Muscle of leg (tissue), 11 donors: ENCODE results near the gene BCO2. TPM values are rescaled to one million over a fixed set of nuclear protein-coding genes. Genes with fewer than 3 reads are reported as not detected.

ENCODE experiments used
- DNase-seq: peaks from one replicate; pipeline ENCODE4 v3.0.0; 2013
- H3K27ac ChIP-seq: one replicate; pipeline ENCODE4 v1.5.1; 2013; ENCODE audit warnings: mild to moderate bottlenecking, low read length, control low read depth
- H3K27me3 ChIP-seq: one replicate; pipeline ENCODE4 v1.6.1; 2013; ENCODE audit warnings: low read length; ENCODE audit not compliant: control insufficient read depth, insufficient read depth
- H3K36me3 ChIP-seq: one replicate; pipeline ENCODE4 v1.6.1; 2013; ENCODE audit warnings: low read length; ENCODE audit not compliant: control insufficient read depth, insufficient read depth
- H3K4me1 ChIP-seq: one replicate; pipeline ENCODE4 v1.6.1; 2013; ENCODE audit warnings: low read length; ENCODE audit not compliant: control insufficient read depth, insufficient read depth
- H3K4me3 ChIP-seq: one replicate; pipeline ENCODE4 v1.5.1; 2013; ENCODE audit warnings: low read length, control low read depth
- H3K9me3 ChIP-seq: replicated peaks from 2 replicates; pipeline ENCODE4 v1.6.1; 2013; ENCODE audit warnings: low read depth, low read length; ENCODE audit not compliant: control insufficient read depth
- WGBS: methylation state at CpG from one replicate; pipeline ENCODE4 v1.1.5; 2013; ENCODE audit warnings: missing lambda C conversion rate; ENCODE audit not compliant: insufficient coverage; 5-methylcytosine and 5-hydroxymethylcytosine counted together
- polyA plus RNA-seq, 8 donors: library from polyadenylated mRNA; unstranded; fragments of 120-200 nt; gene quantifications; one replicate each; pipeline versions ENCODE4 v1.2.1 to v1.2.3, GENCODE V29; 2013; ENCODE audit warnings: inconsistent platforms in 1 of 8, low replicate concordance in 1 of 8; ENCODE audit not compliant: insufficient read length in 8 of 8, insufficient read depth in 1 of 8
- total RNA-seq: library from RNA; stranded (reverse); fragments of 120-200 nt; gene quantifications from one replicate; pipeline ENCODE4 v1.2.4, GENCODE V29; 2013

Gene BCO2
- total and polyA plus RNA-seq, 9 donors: 5.3 to 13.6 (median 8.3) TPM

DNA sequence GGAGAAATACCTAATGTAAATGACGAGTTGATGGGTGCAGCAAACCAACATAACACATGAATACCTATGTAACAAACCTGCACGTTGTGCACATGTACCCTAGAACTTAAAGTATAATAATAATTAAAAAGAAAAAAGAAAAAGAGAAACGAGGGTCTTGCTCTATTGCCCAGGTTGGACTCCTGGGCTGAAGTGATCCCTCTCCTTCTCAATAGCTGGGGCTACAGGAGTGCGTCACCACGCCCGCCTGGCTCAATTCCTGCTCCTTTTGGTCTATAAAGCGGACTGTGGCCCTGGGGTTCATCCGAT lies 50.4 kb downstream of the BCO2 start:
- H3K36me3 ChIP-seq: peaks cover 6% of the 10 kb centered on the region
- H3K9me3 ChIP-seq: no peaks in the 10 kb centered on the region
- H3K4me1 ChIP-seq: peaks cover 10% of the 10 kb centered on the region
- no peaks in the 10 kb centered on the region for H3K27me3 ChIP-seq
- peak overlapping the region; percentile 79 for H3K4me3 ChIP-seq
- DNase-seq: no peak
- WGBS: 33% methylated on average over 5 of the region's 8 CpGs
- H3K27ac ChIP-seq: peak overlapping the region; percentile 94

DNA sequence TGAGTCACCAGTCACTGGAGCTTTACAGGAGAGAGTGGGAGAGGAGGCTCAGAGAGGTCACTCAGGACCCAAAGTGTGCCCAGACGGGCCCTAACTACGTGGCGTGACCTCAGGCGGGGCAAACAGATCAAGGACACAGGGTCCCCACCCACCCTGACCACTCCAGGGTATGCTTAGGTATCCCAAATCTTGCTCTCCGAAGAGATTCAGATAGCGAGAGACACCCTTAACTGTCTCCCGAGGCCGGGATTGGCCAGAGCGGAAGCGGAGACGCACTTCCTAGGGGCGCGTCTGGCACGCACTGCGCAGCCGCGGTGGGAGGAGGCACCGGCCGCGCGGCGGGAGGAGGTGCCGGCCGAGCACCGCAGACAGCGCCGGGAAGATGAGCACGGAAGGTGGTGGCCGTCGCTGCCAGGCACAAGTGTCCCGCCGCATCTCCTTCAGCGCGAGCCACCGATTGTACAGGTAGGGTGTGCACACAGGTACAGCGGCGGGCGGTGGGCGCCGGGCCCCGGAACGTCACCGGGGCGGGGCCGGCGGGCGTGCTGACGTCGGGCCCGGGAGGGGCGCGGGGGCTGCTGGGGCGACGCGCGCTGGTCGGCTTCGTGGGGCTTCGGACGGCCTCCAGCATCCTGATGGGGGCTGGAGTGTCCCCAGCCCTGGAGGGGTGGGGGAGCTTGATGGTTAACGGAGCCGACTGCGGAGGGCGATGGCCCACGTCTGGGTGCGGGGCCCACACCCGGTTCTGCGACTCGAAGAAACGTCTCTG lies 50.9 kb downstream of the BCO2 start, which contains the start of gene PTS:
PTS (plus strand) TSS at position 367 of the 769 bp plus-strand sequence; CDS start at position 383, 16 bp downstream.
- DNase-seq: peak; percentile 97
- H3K4me3 ChIP-seq: peak within 1 kb of the TSS; percentile 79
- no peaks in the 10 kb centered on the region for H3K9me3 ChIP-seq
- no peaks in the 10 kb centered on the region for H3K27me3 ChIP-seq
- under 1% methylated on average over 66 of the region's 70 CpGs for WGBS
- peaks cover 6% of the 10 kb centered on the region for H3K36me3 ChIP-seq
- H3K27ac ChIP-seq: peak within 1 kb of the TSS; percentile 94
- peaks cover 10% of the 10 kb centered on the region for H3K4me1 ChIP-seq

DNA sequence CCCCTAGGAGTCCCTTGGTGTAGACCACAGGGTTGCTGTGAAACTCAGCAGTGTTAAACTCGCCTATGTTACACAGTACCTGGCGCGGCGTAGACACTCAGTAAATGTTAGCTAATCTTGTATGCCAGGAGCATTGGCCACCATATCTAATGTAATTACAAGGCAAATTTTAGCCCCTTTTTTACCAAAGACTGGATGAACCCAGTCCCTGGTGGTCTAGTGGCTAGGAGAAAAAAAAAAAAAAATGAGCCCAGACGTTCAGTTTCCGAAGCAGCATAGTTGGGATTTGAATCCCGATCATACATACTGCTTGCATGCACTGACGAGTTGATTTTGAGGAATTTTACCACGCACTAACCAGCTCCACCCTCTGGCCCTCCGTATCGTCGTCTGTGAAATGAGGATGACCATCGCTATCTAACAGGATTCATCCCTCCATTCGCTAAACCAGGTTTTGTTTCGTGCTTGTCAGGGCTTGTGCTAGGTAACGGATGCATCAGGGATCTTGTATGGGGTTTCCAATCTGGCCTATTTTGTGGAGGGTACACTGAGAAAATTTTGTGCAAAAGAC lies 51.6 kb downstream of the BCO2 start:
- peak; percentile 49 for DNase-seq
- H3K27ac ChIP-seq: peak overlapping the region; percentile 94
- H3K36me3 ChIP-seq: peaks cover 6% of the 10 kb centered on the region
- H3K27me3 ChIP-seq: no peaks in the 10 kb centered on the region
- no peaks in the 10 kb centered on the region for H3K9me3 ChIP-seq
- 2% methylated on average over 11 of the region's 16 CpGs for WGBS
- peak overlapping the region; percentile 79 for H3K4me3 ChIP-seq
- peaks cover 10% of the 10 kb centered on the region for H3K4me1 ChIP-seq

DNA sequence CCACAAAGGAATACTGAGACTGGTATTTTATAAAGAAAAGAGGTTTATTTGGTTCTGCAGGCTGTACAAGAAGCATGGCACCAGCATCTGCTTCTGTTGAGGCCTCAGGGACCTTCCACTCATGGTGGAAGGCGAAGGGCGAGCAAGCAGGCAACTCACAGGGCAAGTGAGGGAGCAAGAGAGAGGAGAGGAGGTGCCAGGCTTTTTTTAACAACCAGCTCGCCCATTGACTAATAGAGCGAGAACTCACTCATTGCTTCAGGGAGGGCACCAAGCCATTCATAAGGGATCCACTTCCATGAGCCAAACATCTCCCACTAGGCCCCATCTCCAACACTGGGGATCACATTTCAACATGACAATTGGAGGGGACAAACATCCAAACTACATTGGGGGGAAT lies 52.2 kb downstream of the BCO2 start:
- H3K27ac ChIP-seq: peak overlapping the region; percentile 94
- 59% methylated on average over 2 of the region's 4 CpGs for WGBS
- peak overlapping the region; percentile 79 for H3K4me3 ChIP-seq
- H3K27me3 ChIP-seq: no peaks in the 10 kb centered on the region
- peaks cover 10% of the 10 kb centered on the region for H3K4me1 ChIP-seq
- peaks cover 6% of the 10 kb centered on the region for H3K36me3 ChIP-seq
- H3K9me3 ChIP-seq: no peaks in the 10 kb centered on the region
- DNase-seq: no peak

DNA sequence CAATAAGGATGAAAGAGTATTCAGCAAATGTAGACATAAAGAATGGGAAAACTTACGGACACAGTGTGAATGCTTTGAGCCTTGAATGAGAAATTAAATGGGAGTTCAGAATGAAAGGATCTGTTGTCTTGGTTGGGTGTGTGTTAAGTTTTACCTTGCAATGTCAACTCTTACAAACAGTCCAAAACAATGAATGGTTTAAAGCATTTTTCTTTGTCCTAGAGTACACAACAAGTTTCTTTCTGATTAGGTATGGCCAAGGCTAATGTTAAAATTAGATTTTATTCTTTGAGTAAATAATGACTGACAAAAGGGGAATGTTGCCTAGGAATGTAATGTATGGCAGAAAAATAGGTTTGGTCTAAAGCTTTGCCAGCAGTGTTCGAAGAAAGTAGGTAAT lies 53.4 kb downstream of the BCO2 start:
- H3K27ac ChIP-seq: no peak overlapping the region
- no peak overlapping the region for H3K4me3 ChIP-seq
- WGBS: 100% methylated on average over 1 of the region's 2 CpGs
- no peak for DNase-seq
- H3K36me3 ChIP-seq: peaks cover 6% of the 10 kb centered on the region
- H3K9me3 ChIP-seq: no peaks in the 10 kb centered on the region
- peaks cover 10% of the 10 kb centered on the region for H3K4me1 ChIP-seq
- H3K27me3 ChIP-seq: no peaks in the 10 kb centered on the region

DNA sequence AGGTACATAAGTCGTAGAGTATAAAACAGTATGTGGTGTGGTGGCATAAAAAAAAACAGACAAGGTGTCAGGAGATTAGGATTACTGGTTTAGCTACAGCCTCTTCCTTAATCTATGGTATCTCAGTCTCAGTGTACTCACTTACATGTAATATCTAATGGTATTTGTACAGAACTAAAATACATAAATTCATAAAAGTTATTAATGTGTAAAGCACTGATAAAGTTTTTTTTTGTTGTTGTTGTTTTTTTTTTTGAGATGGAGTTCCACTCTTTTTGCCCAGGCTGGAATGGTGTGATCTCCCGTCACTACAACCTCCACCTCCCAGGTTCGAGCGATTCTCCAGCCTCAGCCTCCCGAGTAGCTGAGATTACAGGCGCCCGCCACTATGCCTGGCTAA lies 53.8 kb downstream of the BCO2 start:
- H3K4me3 ChIP-seq: no peak overlapping the region
- H3K9me3 ChIP-seq: no peaks in the 10 kb centered on the region
- no peak for DNase-seq
- peaks cover 10% of the 10 kb centered on the region for H3K4me1 ChIP-seq
- WGBS: no CpG with 5 or more reads among the region's 7 CpGs
- no peaks in the 10 kb centered on the region for H3K27me3 ChIP-seq
- no peak overlapping the region for H3K27ac ChIP-seq
- H3K36me3 ChIP-seq: peaks cover 6% of the 10 kb centered on the region

DNA sequence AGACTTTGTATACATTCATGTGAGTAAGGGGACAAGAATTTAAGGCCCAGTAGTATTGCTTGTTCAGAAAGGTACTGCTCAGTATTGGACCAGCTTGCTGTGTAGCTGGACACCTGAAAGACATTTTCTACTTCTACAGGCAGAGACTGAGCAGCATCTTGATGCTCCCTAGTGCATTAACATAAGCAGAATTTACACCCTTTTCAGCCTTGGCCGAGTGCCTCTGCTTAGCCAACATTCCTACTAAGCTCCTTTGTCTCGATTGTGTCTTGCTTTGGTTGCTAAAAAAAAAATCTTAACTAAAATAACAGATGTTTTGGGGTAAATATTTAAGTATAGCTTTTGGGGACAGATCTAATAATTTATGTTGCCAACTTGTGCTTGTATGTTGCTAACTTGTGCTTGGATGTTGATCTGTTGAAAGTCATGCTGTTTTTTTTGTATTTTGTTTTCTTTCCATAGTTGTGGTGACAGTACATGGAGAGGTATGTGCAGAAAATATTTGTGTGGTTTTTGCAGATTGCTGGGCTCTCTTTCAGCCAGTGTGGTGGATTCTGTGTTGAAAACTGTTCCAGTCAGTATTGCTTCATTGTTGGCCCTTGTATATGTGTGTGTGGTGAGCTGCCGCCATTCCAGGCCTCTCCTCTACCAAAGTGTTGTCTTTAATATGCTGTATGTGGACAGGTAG lies 54.6 kb downstream of the BCO2 start:
- WGBS: 100% methylated on average over 1 of the region's 3 CpGs
- Histone ChIP-seq H3K9me3 (no peaks in the 10 kb centered on the region), H3K27me3 (no peaks in the 10 kb centered on the region), H3K4me1 (peaks cover 10% of the 10 kb centered on the region), H3K27ac (no peak overlapping the region), H3K36me3 (peaks cover 6% of the 10 kb centered on the region), H3K4me3 (no peak overlapping the region)
- DNase-seq: no peak

DNA sequence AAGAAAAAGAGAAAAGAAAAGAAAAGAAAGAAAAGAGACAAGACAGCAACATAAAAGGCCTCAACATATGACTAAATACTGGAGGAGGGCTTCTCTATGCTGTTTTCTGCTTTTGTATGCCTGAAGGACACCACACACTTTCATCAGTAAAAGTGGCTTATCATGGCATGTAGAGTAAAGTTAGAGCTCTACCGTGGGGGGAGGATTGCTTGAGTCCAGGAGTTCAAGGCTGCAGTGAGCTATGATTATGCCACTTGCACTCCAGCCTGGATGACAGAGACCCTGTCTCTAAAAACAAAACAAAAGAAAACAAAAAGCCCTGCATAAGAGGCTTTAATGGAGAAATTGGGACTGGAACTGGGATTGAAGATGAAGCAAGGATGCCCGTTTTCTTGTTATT lies 56.6 kb downstream of the BCO2 start:
- no peak overlapping the region for H3K27ac ChIP-seq
- H3K9me3 ChIP-seq: no peaks in the 10 kb centered on the region
- H3K27me3 ChIP-seq: no peaks in the 10 kb centered on the region
- peaks cover 7% of the 10 kb centered on the region for H3K4me1 ChIP-seq
- no peak overlapping the region for H3K4me3 ChIP-seq
- H3K36me3 ChIP-seq: peaks cover 19% of the 10 kb centered on the region
- DNase-seq: no peak
- no CpG with 5 or more reads among the region's 2 CpGs for WGBS

DNA sequence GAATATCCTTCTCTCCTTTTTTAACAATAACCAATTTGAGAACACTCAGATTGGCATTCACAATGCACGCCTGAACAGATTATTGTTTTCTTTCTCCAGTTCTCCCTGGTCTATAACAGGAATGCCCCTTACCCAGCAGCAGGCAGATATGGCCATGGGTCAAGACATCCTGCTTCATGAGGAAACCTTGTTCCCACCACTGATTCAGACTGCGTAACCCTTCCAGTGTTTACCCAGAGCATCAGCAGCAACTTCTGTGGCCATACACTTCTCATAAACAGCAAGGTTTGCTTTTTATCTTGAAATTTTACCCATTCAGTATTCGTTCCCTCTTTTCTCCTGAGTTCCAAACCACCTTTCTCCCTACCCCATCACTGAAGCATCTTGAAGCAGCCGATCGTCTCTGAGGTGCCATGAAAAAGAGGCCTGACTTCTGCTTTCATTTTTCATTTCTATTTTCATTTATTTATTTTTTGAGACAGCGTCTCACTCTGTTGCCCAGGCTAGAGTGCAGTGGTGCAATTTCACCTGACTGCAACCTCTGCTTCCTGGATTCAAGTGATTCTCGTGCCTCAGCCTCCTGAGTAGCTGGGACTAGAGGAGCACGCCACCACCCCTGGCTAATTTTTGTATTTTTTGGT lies 60.6 kb downstream of the BCO2 start:
- H3K27me3 ChIP-seq: no peaks in the 10 kb centered on the region
- DNase-seq: no peak
- H3K4me1 ChIP-seq: no peaks in the 10 kb centered on the region
- no peaks in the 10 kb centered on the region for H3K9me3 ChIP-seq
- peaks cover 31% of the 10 kb centered on the region for H3K36me3 ChIP-seq
- no peak overlapping the region for H3K4me3 ChIP-seq
- H3K27ac ChIP-seq: no peak overlapping the region
- 100% methylated on average over 7 of the region's 8 CpGs for WGBS

DNA sequence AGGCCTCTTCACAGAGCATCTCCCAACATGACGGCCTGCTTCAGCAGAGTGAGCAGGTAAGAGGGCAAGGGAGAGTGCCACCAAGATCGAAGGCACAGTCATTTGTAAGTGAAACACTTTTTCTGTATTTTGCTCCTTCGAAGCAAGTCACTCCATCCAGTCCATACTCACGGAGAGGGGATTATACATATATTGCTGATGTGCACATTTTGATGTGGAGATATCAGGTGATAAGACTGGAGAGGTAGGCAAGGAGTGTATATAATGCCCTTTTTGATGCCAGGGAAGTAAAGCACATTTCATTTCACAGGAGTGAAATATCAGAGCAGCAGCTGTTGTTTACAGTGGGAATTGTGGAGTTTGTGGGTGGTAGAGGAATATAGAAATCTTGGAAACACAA lies 62.1 kb downstream of the BCO2 start:
- H3K4me3 ChIP-seq: no peak overlapping the region
- H3K36me3 ChIP-seq: peaks cover 31% of the 10 kb centered on the region
- 83% methylated on average over 1 of the region's 4 CpGs for WGBS
- no peak for DNase-seq
- no peaks in the 10 kb centered on the region for H3K27me3 ChIP-seq
- H3K4me1 ChIP-seq: no peaks in the 10 kb centered on the region
- no peaks in the 10 kb centered on the region for H3K9me3 ChIP-seq
- H3K27ac ChIP-seq: no peak overlapping the region
